GM18909 (cell line): ENCODE data around the gene SDHB.

Source experiments
- ATAC-seq: cut with Tn5 transposase; IDR thresholded peaks from one replicate; pipeline ENCODE4 v1.9.1; 2021; ENCODE audit warnings: mild to moderate bottlenecking; ENCODE audit not compliant: unreplicated experiment, poor library complexity

The SDHB gene

DNA sequence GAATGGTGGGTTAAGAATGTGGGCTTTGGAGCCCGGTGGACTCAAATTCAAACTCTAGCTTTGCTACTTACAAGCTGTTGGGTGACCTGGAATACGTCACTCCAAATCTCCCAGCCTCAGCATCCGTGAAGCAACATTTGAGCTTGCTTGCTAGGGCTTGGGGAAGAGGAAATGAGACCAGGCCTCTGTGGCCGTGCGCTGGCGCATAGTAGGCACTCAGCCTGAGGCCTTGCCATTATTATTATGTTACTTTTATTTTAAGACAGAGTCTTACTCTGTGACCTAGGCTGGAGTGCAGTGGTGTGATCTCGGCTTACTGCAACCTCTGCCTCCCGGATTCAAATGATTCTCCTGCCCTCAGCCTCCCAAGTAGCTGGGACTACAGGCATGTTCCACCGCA, 61.2 kb downstream of the SDHB start:
- ATAC-seq: no peak

DNA sequence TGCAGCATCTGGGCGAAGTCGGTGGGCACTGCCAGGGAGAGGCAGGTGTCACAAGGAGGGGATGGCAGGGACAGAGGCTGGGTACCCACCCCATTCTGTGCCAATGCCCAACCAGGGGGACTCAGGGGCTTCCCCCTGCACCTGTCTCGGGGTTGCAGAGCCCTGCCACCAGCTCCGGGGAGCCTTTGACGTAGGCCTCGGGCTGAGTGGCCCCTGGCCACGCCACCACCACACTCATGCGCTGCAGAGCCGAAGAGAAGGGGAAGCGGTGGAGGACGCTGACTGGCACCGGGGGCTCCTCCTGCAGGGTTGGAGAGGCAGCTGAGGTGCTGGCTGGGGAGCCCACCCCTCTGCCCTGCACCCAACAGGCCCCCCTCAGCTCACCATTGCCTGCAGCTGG, 61.7 kb downstream of the SDHB start:
- ATAC-seq: no peak

DNA sequence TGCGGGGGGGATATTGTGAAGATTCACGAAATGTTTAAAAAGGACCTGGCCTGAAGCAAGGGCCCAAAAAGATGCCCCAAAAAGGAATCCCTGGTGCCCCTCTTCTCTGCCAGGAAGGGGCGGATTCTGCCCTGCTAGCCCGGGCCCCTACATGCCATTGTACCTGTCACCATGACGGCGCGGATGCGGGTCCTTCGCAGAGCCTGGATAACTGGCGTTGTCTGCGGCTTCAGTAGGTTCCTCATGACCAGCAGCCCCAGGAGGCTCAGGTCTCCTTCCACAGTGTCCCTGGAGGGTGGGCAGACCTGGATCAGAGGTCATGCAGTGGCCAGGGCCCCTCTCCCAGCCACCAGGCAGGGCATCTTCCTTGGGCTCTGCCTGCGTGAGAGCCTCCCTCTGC, 62.3 kb downstream of the SDHB start:
- ATAC-seq: no peak

DNA sequence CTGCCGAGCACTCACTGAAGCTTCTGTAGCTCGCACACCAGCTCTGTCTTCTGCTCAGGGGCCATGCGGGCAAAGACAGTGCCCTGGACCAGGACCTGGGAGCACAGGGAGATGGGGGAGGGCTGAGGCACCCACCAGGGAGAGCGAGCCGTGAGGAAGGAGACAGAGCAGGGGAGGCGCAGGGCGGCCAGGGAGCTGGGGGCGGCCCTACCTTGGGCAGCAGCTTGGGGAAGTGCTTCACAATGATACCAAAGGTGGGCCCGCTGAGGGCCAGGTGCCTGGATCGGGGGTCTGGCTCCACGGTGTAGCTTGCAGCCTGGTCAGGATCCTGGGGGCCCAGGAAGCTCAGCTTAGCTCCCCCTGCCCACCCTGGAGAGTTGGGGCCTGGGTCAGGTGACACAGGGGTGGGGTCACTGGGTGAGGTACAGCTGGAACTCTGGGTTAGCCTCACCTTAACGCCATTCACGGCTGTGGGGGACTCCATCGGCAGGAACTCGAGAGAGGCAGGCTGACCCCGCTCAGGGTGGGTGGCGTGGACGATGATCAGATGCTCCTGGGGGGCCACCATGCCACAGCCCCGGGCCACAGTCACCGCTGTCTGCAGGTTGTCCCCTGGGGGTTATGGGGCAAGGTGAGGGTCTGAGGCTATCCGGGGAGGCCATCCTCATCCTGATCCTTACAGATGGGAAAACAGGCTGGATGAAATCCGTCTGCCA, 64.0 kb downstream of the SDHB start:
- ATAC-seq: no peak

DNA sequence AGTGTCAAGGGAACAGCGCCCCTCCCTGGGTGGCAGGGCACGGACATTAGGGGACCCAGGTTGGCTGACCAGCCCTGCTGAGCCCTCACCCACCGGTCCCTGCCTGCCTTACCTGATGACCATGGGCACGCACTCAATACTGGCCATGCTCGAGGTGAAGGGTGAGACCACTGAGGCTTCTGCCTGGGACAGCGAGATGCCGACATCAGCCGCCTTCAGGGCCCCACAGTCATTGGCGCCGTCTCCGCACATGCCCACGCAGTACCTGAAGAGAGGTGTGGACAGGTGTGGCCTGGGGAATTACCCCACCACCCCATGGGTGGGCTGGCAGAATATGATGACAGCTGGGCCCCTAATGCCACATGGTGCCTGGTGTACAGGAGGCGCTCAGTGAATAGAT, 65.6 kb downstream of the SDHB start:
- no peak for ATAC-seq

DNA sequence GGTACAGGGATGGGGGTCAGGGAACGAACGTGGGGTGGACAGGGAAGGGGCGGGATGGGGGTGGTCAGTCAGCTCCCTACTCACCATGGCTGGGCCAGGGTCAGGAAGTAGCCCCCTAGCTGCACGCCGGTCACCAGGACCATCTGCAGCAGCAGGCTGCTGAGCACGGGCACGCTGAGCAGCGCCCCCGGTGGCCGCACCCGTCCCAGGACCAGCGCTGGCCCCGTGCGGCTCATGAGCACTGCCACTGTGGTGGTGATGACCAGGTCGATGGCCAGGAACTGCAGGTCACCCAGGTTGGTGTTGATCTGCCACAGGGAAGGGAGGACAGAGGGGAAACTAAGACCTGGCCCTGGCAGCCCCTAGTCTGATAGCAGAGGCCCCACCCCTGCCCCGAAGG, 66.9 kb downstream of the SDHB start:
- ATAC-seq: no peak

DNA sequence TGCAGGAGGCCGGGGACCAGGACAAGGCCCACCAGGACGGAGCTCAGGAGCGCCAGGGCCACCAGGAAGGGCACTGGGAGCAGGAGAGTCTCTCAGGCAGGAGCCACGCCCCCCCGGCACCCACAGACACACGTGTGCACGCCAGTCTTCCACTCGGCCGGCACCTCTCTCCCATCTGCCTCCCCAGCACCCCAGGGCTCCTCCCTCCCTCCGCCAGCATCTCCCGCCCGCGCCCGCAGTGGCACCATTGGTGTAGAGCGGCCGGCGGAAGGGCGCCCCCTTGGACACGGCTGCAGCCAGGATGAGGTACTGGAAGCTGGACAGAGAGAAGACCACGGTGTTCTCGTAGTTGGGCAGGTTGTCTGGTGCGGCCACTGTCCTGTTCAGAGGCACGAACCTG, 67.3 kb downstream of the SDHB start:
- ATAC-seq: no peak

DNA sequence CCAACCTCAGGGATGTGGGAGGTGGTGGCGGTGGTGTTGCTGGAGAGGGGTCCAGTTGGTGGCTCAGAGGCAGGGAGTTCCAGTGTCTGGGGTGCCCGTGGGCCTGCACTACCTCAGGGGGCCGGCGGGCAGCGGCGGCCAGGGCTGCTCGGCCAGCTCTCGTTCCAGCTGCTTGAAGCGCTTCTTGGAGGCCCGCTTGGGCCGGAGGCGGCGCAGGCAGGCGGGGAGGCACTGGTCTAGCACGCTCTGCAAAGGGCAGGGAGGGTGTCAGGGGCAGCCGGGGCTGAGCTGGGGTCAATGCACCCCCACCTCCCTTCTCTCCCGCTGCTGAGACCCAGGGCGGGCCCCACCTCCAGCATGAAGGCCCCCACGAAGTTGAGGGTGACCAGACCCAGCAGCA, 67.7 kb downstream of the SDHB start:
- ATAC-seq: no peak

DNA sequence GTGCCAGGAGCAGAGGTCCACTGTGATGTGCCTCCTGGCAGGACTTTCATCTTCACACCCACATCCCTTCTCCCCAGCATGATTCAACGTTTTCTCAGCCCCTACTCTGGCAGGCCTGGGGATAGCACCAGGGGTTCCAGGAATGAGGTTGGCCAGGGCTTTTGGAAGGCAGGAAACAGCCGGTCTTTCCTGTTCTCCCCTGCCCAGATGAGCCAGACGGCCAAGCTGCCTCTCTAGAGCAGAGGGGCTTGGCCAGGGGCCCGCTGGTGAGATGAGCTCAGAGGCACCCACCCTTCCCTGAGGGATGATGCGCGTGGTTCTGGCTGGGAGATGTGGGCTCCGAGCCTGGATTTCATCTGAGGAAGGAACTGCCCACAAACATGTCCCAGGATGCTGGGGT, 69.1 kb downstream of the SDHB start:
- no peak for ATAC-seq

DNA sequence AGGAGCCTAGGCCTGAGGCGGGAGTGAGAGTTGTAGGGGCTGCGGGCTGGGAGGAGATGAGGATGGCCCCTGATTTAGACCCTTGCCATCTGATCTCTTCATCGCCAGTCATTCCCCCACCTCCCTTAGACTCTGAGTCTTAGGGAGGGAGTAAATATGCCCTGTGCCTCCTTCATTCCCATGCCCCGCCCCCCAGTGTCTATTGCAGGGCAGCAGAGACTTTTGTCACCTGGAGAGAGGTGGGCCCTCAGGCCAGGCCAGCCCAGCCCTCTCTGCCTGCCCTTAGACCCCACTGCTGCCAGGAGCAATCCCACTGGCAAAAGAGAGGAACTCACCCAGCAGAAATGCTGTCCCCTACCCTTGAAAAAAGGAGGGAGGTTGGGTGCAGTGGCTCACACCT, 70.2 kb downstream of the SDHB start:
- ATAC-seq: no peak

DNA sequence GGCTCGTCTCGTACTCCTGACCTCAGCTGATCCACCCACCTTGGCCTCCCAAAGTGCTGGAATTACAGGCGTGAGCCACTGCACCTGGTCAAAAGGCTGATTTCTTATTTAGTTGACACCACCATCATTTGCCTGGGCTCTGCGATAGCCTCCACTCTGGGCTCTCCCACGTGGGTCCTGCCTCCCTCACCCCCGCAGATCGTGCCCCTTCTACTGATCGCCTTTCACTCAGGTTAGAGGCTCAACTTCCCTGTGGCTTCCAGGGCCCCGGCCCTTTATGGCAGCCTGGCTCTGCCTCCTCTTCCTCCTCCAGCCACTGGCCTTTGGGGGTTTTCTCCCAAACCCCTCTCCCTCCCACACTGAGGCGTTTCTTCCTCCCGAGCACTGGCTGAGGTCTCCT, 70.9 kb downstream of the SDHB start:
- no peak for ATAC-seq

DNA sequence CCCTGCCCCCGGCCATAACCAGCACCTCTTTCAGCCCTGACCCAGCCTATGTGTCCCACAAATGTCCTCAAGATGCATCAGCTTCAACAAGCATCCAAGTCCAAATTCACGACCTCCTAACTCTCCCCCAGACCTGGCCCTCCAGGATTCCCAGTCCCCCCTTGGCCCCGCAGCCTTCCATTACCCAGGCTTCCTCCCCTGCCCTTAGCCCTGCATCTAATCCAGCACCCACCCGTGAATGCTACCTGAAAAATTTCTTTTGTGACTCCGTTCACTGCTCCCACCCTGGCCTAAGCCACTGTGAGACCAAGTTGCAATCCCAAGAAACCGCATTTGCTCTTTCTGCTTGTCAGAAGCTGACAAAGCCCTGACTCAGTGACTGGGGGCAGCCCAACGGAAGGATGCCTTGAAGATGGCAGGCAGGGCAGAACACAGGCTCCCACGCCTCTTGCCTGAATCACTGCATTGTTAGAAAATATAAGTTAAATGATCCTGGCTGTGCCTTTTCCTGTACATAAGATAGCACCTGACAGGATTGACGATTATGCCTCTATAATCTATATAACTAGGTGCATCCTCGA, 72.5 kb downstream of the SDHB start:
- ATAC-seq: no peak

DNA sequence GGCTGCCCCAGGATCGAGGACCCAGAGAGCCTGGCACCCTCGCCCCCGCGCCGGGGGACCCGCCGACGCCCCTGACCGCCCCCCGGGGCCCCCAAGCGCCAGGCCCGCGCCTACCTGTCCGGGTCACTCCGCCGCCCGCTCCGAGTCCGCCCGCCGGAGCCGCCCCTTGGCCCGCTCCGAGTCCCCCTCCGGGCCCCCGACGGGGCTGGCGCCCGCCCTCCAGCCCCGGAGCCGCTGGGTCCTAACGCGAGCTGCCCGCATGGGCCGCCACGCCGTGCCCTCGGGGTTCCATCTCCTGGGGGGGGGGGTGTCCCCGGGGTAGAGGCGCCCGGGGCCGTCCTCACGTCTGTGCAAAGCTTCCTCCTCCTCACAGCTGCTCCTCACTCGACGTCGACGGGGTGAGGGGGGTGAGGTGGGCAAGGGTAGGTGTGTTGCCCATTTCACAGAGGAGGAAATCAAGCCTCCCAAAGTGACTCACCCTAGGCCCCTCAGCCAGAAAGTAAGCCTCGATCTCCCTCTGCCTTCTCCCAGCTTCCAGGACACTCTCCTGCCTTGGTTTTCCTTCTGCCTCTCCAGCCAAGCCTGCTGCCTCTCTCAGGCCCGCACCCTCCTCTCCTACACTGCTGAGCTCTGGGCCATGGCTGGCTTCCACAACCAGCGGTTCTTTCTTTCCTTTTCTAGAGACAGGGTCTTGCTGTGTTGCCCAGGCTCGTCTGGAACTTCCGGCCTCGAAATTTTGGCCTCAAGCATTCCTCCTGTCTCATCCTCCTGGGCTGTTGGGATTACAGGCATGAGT, 73.2 kb downstream of the SDHB start, which contains the start of gene MFAP2:
TSS of gene MFAP2 (minus strand) at position 148 of the 796 bp plus-strand sequence. CDS start 2,347 bp downstream, outside the sequence.
- ATAC-seq: no peak

DNA sequence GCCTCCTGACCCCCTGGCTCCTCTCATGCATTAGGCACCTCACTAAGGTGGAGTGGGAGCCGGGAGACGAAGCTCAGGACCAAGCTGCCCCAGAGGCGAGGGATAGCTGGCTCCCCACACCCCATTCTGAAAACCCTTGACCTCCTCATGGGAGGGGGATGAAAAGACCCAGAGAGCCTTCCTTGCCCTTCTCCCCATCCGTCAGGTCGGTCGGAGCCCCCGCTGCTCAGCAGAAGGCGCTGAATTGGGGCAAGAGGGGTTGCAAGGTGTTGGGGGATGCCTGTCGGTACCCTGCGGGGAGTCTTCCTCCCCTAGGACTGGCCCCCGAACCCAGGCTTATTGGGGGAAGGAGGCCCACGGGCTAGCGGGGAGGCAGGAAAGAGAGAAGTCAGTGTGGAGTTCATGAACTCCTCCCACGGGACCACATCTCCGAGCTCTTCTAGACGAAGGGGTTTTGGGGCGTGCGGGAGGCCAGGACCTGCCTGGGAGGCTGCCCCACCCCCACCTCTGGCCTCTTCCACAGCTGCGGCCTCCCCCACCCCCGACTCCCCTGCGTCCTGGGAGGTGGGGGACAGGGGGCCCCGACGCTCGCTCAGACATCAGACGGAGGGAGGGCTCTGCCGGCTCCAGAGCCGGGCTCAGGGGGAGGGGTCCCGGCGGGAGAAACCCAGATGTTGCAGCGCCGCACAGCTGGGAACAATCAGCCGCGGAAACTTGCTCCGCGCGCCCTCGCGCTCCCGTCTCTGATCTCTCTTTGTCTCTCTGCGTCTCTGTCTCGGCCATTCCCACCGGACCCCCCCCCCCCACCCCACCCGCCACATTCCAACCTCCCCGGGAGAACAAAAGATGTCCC, 74.1 kb downstream of the SDHB start:
- ATAC-seq: no peak

DNA sequence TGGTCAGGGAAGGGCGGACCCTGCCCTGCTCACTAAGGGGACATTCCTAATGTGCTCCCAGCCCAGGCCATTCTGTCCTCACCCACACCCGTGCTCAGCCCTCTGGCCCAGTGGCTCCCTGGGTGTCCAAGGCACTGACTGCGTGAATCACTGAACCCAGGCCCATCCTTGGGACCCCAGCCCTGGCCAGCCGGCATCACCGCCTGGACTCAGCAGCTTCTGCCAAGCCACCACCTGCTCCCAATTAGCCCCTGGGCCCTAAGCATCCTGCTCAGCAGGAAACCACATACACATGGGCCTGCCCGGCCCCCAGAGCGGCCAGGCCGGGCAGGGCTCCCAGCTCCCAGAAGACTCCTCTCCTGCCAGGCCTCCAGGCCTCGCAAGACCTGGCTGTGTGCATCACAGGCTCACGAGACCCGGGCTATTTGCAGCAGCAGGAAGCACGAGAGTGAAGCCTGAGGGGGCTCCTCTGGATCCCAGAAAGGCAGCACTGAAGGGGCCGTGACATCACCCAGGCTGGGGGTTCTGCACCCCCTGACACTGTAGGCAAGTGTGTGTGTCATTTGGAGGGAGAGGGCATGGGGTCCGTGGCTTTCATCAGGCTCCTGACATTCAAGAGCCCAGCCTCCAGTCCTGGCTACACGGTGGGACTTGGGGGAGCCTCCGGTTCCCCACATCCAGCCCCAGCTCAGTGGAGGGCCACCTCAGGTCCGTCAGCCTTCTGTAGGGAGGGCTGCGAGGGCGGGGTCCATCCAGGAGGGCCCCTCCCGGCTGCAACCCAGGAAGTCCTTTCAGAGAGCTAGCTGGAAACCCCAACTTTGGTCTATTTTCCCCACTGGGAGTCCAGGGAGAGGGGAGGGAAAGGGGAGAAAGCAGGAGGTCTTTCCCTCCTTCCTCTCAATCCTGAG, 75.0 kb downstream of the SDHB start:
- no peak for ATAC-seq

DNA sequence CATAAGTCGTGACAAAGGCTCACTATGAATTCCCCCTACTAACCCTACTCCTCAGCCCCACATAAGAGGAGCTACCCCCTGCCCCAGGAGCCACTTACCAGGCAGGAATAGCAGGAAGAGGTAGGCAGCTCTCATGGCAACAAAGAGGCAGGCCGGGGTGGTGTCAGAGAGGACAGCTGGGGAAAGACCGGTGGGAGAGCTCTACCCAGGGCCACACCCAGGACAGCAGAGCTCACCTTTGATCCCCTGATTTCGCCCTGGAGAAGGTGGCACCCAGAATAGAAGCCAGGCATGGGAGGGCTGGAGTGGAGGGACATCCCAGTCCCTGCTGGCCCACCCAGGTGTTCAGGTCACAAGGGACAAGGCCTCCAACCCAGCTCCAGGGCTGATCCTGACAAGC, 75.7 kb downstream of the SDHB start:
- no peak for ATAC-seq

DNA sequence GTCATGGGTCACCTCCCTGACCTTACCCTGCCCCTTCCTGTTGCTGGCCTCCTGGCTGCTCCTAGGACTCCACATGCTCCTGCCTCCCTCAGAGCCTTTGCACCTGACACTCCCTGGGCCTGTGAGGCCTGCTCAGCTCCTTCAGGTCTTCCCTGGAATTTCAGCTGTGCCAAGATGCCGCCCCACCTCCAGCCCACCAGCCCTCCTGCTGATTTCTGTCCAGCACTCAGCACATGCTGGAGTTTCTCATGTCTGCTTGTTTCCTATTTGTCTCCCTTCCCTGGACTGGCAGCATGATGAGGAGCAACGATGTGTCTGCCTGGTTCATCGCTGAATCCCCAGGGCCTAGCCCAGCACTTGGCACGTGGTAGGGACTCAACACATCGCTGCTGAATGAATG, 76.5 kb downstream of the SDHB start:
- ATAC-seq: no peak

DNA sequence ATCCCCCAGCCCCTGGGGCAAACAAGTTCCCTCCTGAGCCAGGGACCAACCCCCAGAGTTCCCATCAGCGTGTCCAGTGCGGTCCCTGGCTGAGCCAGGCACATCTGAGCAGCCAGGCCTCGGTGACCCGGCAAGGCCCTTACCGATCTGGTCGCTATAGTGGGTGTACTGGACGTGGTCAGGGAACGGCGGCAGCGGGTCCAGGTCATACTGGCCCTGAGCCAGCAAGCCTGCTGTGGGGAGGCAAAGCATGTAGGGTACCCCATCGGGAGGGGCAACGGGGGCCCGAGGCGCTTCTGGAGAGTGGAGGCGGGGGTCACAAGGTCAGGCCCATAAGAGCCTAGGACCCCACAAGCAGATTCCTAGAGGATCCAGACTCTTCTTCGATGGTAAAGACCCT, 76.9 kb downstream of the SDHB start:
- no peak for ATAC-seq

DNA sequence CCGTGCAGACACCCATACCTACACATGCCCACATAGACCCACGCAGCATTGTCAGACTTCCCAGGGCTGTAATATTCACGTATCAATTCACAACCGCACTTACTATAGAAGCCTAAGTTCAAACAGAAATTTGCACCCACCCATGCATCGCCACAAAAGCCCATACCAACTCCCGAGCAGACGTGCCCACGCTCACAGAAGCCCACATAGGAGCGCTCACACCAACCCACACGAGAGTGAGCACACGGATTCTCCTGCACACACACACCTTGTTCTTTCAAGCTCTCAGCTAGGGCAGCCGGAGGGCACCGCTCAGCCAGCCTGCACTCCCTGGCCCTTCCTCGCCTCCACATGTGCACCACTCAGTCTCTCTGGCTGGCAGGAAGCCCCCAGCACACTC, 78.0 kb downstream of the SDHB start:
- ATAC-seq: no peak

DNA sequence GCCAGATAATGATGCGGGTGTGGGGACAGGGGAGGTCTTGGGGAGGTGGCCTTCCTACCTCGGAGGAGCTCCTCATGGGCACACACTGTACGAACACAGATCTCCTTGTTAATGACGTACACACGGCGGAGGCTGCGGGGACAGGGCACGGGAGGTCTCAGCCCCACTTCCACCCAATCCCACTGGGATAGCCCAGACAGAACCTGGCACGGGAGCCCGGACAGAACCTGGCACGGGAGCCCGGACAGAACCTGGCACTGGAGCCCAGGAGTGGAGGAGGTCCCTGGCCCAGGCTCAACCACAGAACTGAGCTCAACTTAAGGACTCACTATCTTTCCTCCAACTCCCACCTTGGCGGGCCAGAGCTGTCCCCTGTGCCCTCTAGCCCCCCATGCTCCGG, 78.6 kb downstream of the SDHB start:
- ATAC-seq: no peak
